SK-N-MC (cell line): ENCODE measurements around the gene RNU1-4.
"Not testable (repeated sequence)": the region's sequence is repeated elsewhere in the genome, so short reads cannot be mapped to it uniquely, and the experiment has no call there.

Experiments used
- EZH2 ChIP-seq: fragments of 200-600 bp; sonication (generic); IDR thresholded peaks from one replicate; pipeline ENCODE4 v1.6.1; 2017; ENCODE audit warnings: antibody characterized with exemption
- FOXP2 ChIP-seq: optimal IDR thresholded peaks from 2 replicates; pipeline ENCODE3; 2011; ENCODE audit warnings: mild to moderate bottlenecking, moderate library complexity; ENCODE audit not compliant: insufficient read depth; ENCODE audit errors: extremely low read length, control extremely low read depth
- POLR2AphosphoS5 ChIP-seq: IDR thresholded peaks from 2 replicates; pipeline ENCODE4 v1.6.1; 2012; ENCODE audit warnings: mild to moderate bottlenecking, low read depth, low read length, borderline replicate concordance

GRCh38 chr1:16701189-16701588 is 39.1 kb upstream of the RNU1-4 start:
- not testable (repeated sequence) for TF ChIP-seq EZH2, POLR2AphosphoS5, FOXP2
